SJCRH30 (cell line): ENCODE data around the gene TRIM24. TPM values are rescaled to one million over a fixed set of nuclear protein-coding genes. Genes with fewer than 3 reads are reported as not detected.

ENCODE experiments used
- DNase-seq, 2 experiments: peaks; one replicate each; pipeline ENCODE4 v3.0.0-alpha.2; 2015 to 2020
- H3K27ac ChIP-seq: fragments of 250-450 bp; sonication (Bioruptor Pico); 2 replicates; pipeline ENCODE4 v1.5.1; 2020; ENCODE audit warnings: mild to moderate bottlenecking, moderate library complexity
- H3K27me3 ChIP-seq: fragments of 250-450 bp; sonication (Bioruptor Pico); 2 replicates; pipeline ENCODE4 v1.5.1; 2020; ENCODE audit warnings: mild to moderate bottlenecking, moderate library complexity
- H3K36me3 ChIP-seq: fragments of 250-450 bp; sonication (Bioruptor Pico); 2 replicates; pipeline ENCODE4 v1.5.1; 2020; ENCODE audit warnings: mild to moderate bottlenecking, moderate library complexity
- H3K4me1 ChIP-seq: fragments of 250-450 bp; sonication (Bioruptor Pico); 2 replicates; pipeline ENCODE4 v1.5.1; 2020; ENCODE audit warnings: mild to moderate bottlenecking, moderate library complexity
- H3K4me3 ChIP-seq: fragments of 250-450 bp; sonication (Bioruptor Pico); 2 replicates; pipeline ENCODE4 v1.5.1; 2020; ENCODE audit warnings: mild to moderate bottlenecking, moderate library complexity
- H3K9me3 ChIP-seq: fragments of 250-450 bp; sonication (Bioruptor Pico); replicated peaks from 2 replicates; pipeline ENCODE4 v1.5.1; 2020; ENCODE audit warnings: mild to moderate bottlenecking, moderate library complexity
- total RNA-seq: library from RNA; depleted of rRNA; stranded (reverse); fragments of >200 nt; shearing (Covaris generic); gene quantifications from 2 replicates; pipeline ENCODE4 v1.2.3, GENCODE V29; 2014

TRIM24 gene
- total RNA-seq, 1 experiment from 2014 or later = 40.0 TPM

GRCh38 chr7:138581065-138581464 lies 121.0 kb downstream of the TRIM24 start:
- Histone ChIP-seq H3K27me3 (no peaks in the 10 kb centered on the region), H3K4me3 (no peak overlapping the region), H3K27ac (no peak overlapping the region), H3K4me1 (no peaks in the 10 kb centered on the region), H3K36me3 (peaks cover 59% of the 10 kb centered on the region), H3K9me3 (no peaks in the 10 kb centered on the region)
- no peak for DNase-seq

- no peaks in the 10 kb centered on the region for H3K27me3 ChIP-seq
- H3K36me3 ChIP-seq = peaks cover 49% of the 10 kb centered on the region
- no peak for DNase-seq
- no peak overlapping the region for H3K27ac ChIP-seq
- H3K4me1 ChIP-seq = no peaks in the 10 kb centered on the region
- H3K4me3 ChIP-seq = no peak overlapping the region
- no peaks in the 10 kb centered on the region for H3K9me3 ChIP-seq
These were observed 124.2 kb downstream of the TRIM24 start for GRCh38 chr7:138584283-138584682.

- H3K36me3 ChIP-seq = peaks cover 45% of the 10 kb centered on the region
- H3K4me3 ChIP-seq = no peak overlapping the region
- H3K27me3 ChIP-seq = no peaks in the 10 kb centered on the region
- DNase-seq = no peak
- H3K4me1 ChIP-seq = no peaks in the 10 kb centered on the region
- no peak overlapping the region for H3K27ac ChIP-seq
- H3K9me3 ChIP-seq = no peaks in the 10 kb centered on the region
These were observed 124.6 kb downstream of the TRIM24 start for GRCh38 chr7:138584696-138585095.

- H3K36me3 ChIP-seq = peaks cover 38% of the 10 kb centered on the region
- DNase-seq = no peak
- no peak overlapping the region for H3K27ac ChIP-seq
- H3K4me1 ChIP-seq = no peaks in the 10 kb centered on the region
- no peaks in the 10 kb centered on the region for H3K9me3 ChIP-seq
- H3K4me3 ChIP-seq = no peak overlapping the region
- no peaks in the 10 kb centered on the region for H3K27me3 ChIP-seq
These were observed 125.4 kb downstream of the TRIM24 start for GRCh38 chr7:138585283-138585993.

- Histone ChIP-seq H3K36me3 (peaks cover 24% of the 10 kb centered on the region), H3K4me3 (no peak overlapping the region), H3K27ac (no peak overlapping the region), H3K9me3 (no peaks in the 10 kb centered on the region), H3K4me1 (no peaks in the 10 kb centered on the region), H3K27me3 (no peaks in the 10 kb centered on the region)
- no peak for DNase-seq
These were observed 127.4 kb downstream of the TRIM24 start for GRCh38 chr7:138587485-138587884.

- Histone ChIP-seq H3K27ac (no peak overlapping the region), H3K9me3 (no peaks in the 10 kb centered on the region), H3K4me1 (no peaks in the 10 kb centered on the region), H3K4me3 (no peak overlapping the region), H3K36me3 (peaks cover 21% of the 10 kb centered on the region), H3K27me3 (no peaks in the 10 kb centered on the region)
- DNase-seq = no peak
These were observed 128.9 kb downstream of the TRIM24 start for GRCh38 chr7:138588986-138589385.

GRCh38 chr7:138590154-138590553 lies 130.1 kb downstream of the TRIM24 start:
- no peak for DNase-seq
- H3K4me1 ChIP-seq = no peaks in the 10 kb centered on the region
- H3K27ac ChIP-seq = no peak overlapping the region
- peaks cover 11% of the 10 kb centered on the region for H3K36me3 ChIP-seq
- no peaks in the 10 kb centered on the region for H3K9me3 ChIP-seq
- no peak overlapping the region for H3K4me3 ChIP-seq
- H3K27me3 ChIP-seq = no peaks in the 10 kb centered on the region

- Histone ChIP-seq H3K27me3 (no peaks in the 10 kb centered on the region), H3K36me3 (no peaks in the 10 kb centered on the region), H3K9me3 (no peaks in the 10 kb centered on the region), H3K4me3 (no peak overlapping the region), H3K4me1 (no peaks in the 10 kb centered on the region), H3K27ac (no peak overlapping the region)
- DNase-seq = no peak
These were observed 135.4 kb downstream of the TRIM24 start for GRCh38 chr7:138595454-138595853.

- DNase-seq = no peak
These were observed 142.4 kb downstream of the TRIM24 start for GRCh38 chr7:138602451-138602850.

GRCh38 chr7:138603549-138604318 lies 143.7 kb downstream of the TRIM24 start:
- Histone ChIP-seq H3K36me3 (no peaks in the 10 kb centered on the region), H3K4me3 (no peak overlapping the region), H3K27me3 (no peaks in the 10 kb centered on the region), H3K9me3 (no peaks in the 10 kb centered on the region), H3K4me1 (0 out of 2 replicates have a peak, but pooled peaks cover 5% of the 10 kb centered on the region), H3K27ac (no peak overlapping the region)
- no peak for DNase-seq

More at GRCh38 chr7:138602451-138602850, 142.4 kb downstream of the TRIM24 start:
- Histone ChIP-seq H3K4me1 (no peaks in the 10 kb centered on the region), H3K36me3 (no peaks in the 10 kb centered on the region), H3K4me3 (no peak overlapping the region), H3K27ac (no peak overlapping the region), H3K27me3 (no peaks in the 10 kb centered on the region), H3K9me3 (no peaks in the 10 kb centered on the region)

- no peak overlapping the region for H3K4me3 ChIP-seq
- H3K9me3 ChIP-seq = no peaks in the 10 kb centered on the region
These were observed 146.2 kb downstream of the TRIM24 start for GRCh38 chr7:138606236-138606635.

GRCh38 chr7:138607216-138608126 lies 147.4 kb downstream of the TRIM24 start:
- H3K36me3 ChIP-seq = no peaks in the 10 kb centered on the region
- H3K4me3 ChIP-seq = no peak overlapping the region
- 0 out of 2 replicates have a peak, but pooled peaks cover 5% of the 10 kb centered on the region for H3K4me1 ChIP-seq
- no peak overlapping the region for H3K27ac ChIP-seq
- no peak for DNase-seq
- no peaks in the 10 kb centered on the region for H3K9me3 ChIP-seq
- no peaks in the 10 kb centered on the region for H3K27me3 ChIP-seq

More at GRCh38 chr7:138606236-138606635, 146.2 kb downstream of the TRIM24 start:
- H3K27ac ChIP-seq = no peak overlapping the region
- 0 out of 2 replicates have a peak, but pooled peaks cover 5% of the 10 kb centered on the region for H3K4me1 ChIP-seq
- no peaks in the 10 kb centered on the region for H3K27me3 ChIP-seq
- no peak for DNase-seq
- H3K36me3 ChIP-seq = no peaks in the 10 kb centered on the region

GRCh38 chr7:138608275-138608674 lies 148.2 kb downstream of the TRIM24 start:
- peak; percentile 29 to 45 for DNase-seq
- Histone ChIP-seq H3K27me3 (no peaks in the 10 kb centered on the region), H3K4me1 (0 out of 2 replicates have a peak, but pooled peaks cover 5% of the 10 kb centered on the region), H3K36me3 (no peaks in the 10 kb centered on the region), H3K9me3 (no peaks in the 10 kb centered on the region), H3K4me3 (no peak overlapping the region), H3K27ac (no peak overlapping the region)

GRCh38 chr7:138610671-138611170 lies 150.7 kb downstream of the TRIM24 start:
- no peaks in the 10 kb centered on the region for H3K27me3 ChIP-seq
- no peak overlapping the region for H3K27ac ChIP-seq
- H3K36me3 ChIP-seq = no peaks in the 10 kb centered on the region
- H3K4me1 ChIP-seq = peaks cover 5% of the 10 kb centered on the region; the same call in 1 of the 2 replicates
- DNase-seq = no peak
- no peaks in the 10 kb centered on the region for H3K9me3 ChIP-seq
- H3K4me3 ChIP-seq = no peak overlapping the region
